Body of pancreas (tissue), 4 donors: Measurements from ENCODE around the gene ARHGAP6. TPM values are rescaled to one million over a fixed set of nuclear protein-coding genes. Genes with fewer than 3 reads are reported as not detected.

Source experiments
- ATAC-seq: fragments of 150-250 bp; one replicate; pipeline ENCODE4 v1.9.1; 2016
- DNase-seq, 4 donors: peaks; one replicate each; pipeline ENCODE4 v3.0.0-alpha.2; 2019
- H3K27ac ChIP-seq, 4 donors: fragments of 200-600 bp; sonication (generic); 1 replicate in 3 of 4; 2 replicates in 1 of 4; pipeline versions ENCODE4 v1.5.1 to v1.6.1; 2016 to 2019; ENCODE audit warnings: mild to moderate bottlenecking in 1 of 4, mixed read lengths in 1 of 4, moderate library complexity in 1 of 4
- H3K27me3 ChIP-seq, 2 donors: fragments of 200-600 bp; sonication (generic); one replicate each; pipeline ENCODE4 v1.6.0; 2016; ENCODE audit warnings: mild to moderate bottlenecking in 1 of 2
- H3K36me3 ChIP-seq, 2 donors: fragments of 200-600 bp; sonication (generic); replicated peaks in 1 of 2; 2 replicates each; pipeline ENCODE4 v1.5.1; 2016; ENCODE audit warnings: low read depth in 2 of 2; ENCODE audit not compliant: insufficient read depth in 1 of 2
- H3K4me1 ChIP-seq: fragments of 200-600 bp; sonication (generic); one replicate; pipeline ENCODE4 v1.6.0; 2016
- H3K4me3 ChIP-seq, 2 donors: fragments of 200-600 bp; sonication (generic); 1 replicate in 1 of 2; 2 replicates in 1 of 2; pipeline ENCODE4 v1.5.1; 2016 to 2019
- H3K9me3 ChIP-seq, 3 donors: fragments of 200-600 bp; sonication (generic); 1 replicate in 2 of 3; 2 replicates in 1 of 3; pipeline ENCODE4 v1.5.1; 2016
- CTCF ChIP-seq, 7 experiments: fragments of 450-650 bp in 4 of 7; fragments of 200-600 bp in 3 of 7; sonication (generic) in 3 of 7; IDR thresholded peaks; one replicate each; pipeline ENCODE4 v1.5.1; 2016 to 2019; ENCODE audit warnings: antibody characterized with exemption in 7 of 7
- POLR2A ChIP-seq, 3 donors: fragments of 450-650 bp; IDR thresholded peaks; one replicate each; pipeline ENCODE4 v1.6.1; 2016; ENCODE audit warnings: antibody characterized with exemption in 3 of 3, mild to moderate bottlenecking in 2 of 3
- WGBS, 2 donors: methylation state at CpG; one replicate each; pipeline ENCODE4 v1.1.5; 2017; 5-methylcytosine and 5-hydroxymethylcytosine counted together
- intact Hi-C: fragments of 100-400 bp; cut with DNase I; formaldehyde crosslinking; loops from one replicate; pipeline ENCODE4 v1.15.1; 2023
- total RNA-seq, 2 donors: library from RNA; depleted of rRNA; stranded (reverse); fragments of >200 nt; gene quantifications; one replicate each; pipeline ENCODE4 v1.1.0, GENCODE V29; 2016

The ARHGAP6 gene
- total RNA-seq, 2 donors from 2014 or later: 2.3 to 10.9 TPM

- Histone ChIP-seq H3K27me3 (no peaks in the 10 kb centered on the region), H3K4me3 (no peak overlapping the region), H3K27ac (no peak overlapping the region), H3K9me3 (no peaks in the 10 kb centered on the region), H3K4me1 (no peaks in the 10 kb centered on the region), H3K36me3 (no peaks in the 10 kb centered on the region)
- 87 to 89% methylated on average over 2 of the region's 2 CpGs for WGBS, 2 donors
- ATAC-seq: no peak
- no peak for DNase-seq
- no peak for TF ChIP-seq POLR2A (IDR thresholded peaks at IDR 0.05)
- TF ChIP-seq CTCF (IDR thresholded peaks at IDR 0.05): no peak
- intact Hi-C loops: no loop called here
These were observed 408.4 kb downstream of the ARHGAP6 start for GRCh38 chrX:11257290-11257689.

GRCh38 chrX:11254417-11255109 is 411.2 kb downstream of the ARHGAP6 start:
- Histone ChIP-seq H3K4me3 (no peak overlapping the region), H3K27ac (no peak overlapping the region), H3K27me3 (no peaks in the 10 kb centered on the region), H3K36me3 (no peaks in the 10 kb centered on the region), H3K4me1 (no peaks in the 10 kb centered on the region), H3K9me3 (no peaks in the 10 kb centered on the region)
- TF ChIP-seq CTCF (IDR thresholded peaks at IDR 0.05) (no peak), POLR2A (IDR thresholded peaks at IDR 0.05) (no peak)
- ATAC-seq (no peak), DNase-seq (no peak)
- 31 to 80% methylated on average over 2 to 3 of the region's 5 CpGs for WGBS, 2 donors
- intact Hi-C loops: no loop called here

GRCh38 chrX:11244636-11245035 is 421.1 kb downstream of the ARHGAP6 start:
- H3K27ac ChIP-seq: no peak overlapping the region
- 7 to 27% methylated on average over 2 of the region's 2 CpGs for WGBS, 2 donors
- no peaks in the 10 kb centered on the region for H3K27me3 ChIP-seq
- ATAC-seq: no peak
- no peaks in the 10 kb centered on the region for H3K4me1 ChIP-seq
- no peak for TF ChIP-seq POLR2A (IDR thresholded peaks at IDR 0.05)
- TF ChIP-seq CTCF (IDR thresholded peaks at IDR 0.05): no peak
- no peaks in the 10 kb centered on the region for H3K9me3 ChIP-seq
- intact Hi-C loops: no loop called here
- no peak overlapping the region for H3K4me3 ChIP-seq
- no peaks in the 10 kb centered on the region for H3K36me3 ChIP-seq
- peak in 1 of 4 donors; percentile 3 for DNase-seq

GRCh38 chrX:11242704-11243103 is 423.0 kb downstream of the ARHGAP6 start:
- ATAC-seq (no peak), DNase-seq (no peak)
- intact Hi-C loops: no loop called here
- no peak overlapping the region for H3K4me3 ChIP-seq
- H3K9me3 ChIP-seq: no peaks in the 10 kb centered on the region
- TF ChIP-seq CTCF (IDR thresholded peaks at IDR 0.05): no peak
- TF ChIP-seq POLR2A (IDR thresholded peaks at IDR 0.05): no peak
- no peak overlapping the region for H3K27ac ChIP-seq
- no peaks in the 10 kb centered on the region for H3K36me3 ChIP-seq
- H3K4me1 ChIP-seq: no peaks in the 10 kb centered on the region
- H3K27me3 ChIP-seq: no peaks in the 10 kb centered on the region

GRCh38 chrX:11241720-11242119 is 424.0 kb downstream of the ARHGAP6 start:
- H3K36me3 ChIP-seq: no peaks in the 10 kb centered on the region
- DNase-seq (no peak), ATAC-seq (no peak)
- no peaks in the 10 kb centered on the region for H3K9me3 ChIP-seq
- no peak overlapping the region for H3K27ac ChIP-seq
- 78 to 85% methylated on average over 2 of the region's 2 CpGs for WGBS, 2 donors
- no peaks in the 10 kb centered on the region for H3K27me3 ChIP-seq
- intact Hi-C loops: no loop called here
- TF ChIP-seq CTCF (IDR thresholded peaks at IDR 0.05): no peak
- TF ChIP-seq POLR2A (IDR thresholded peaks at IDR 0.05): no peak
- H3K4me3 ChIP-seq: no peak overlapping the region
- no peaks in the 10 kb centered on the region for H3K4me1 ChIP-seq
